Measurements from ENCODE around the gene ADGRV1.
"Not testable (repeated sequence)": the region's sequence is repeated elsewhere in the genome, so short reads cannot be mapped to it uniquely, and the experiment has no call there.

The ADGRV1 gene

GRCh38 chr5:90709323-90710155, 150.9 kb downstream of the ADGRV1 start:
- H3K27me3 Mint-ChIP-seq, result no peaks in the 10 kb centered on the region
- H3K36me3 Mint-ChIP-seq (ENCODE audit: low read depth), result no peaks in the 10 kb centered on the region
- intact Hi-C loops (cut with micrococcal nuclease), result loop anchor here (1.0 kb wide), 1 partner anchor 74 kb away; no protein-coding TSS in a partner anchor
- no peaks in the 10 kb centered on the region for H3K4me1 Mint-ChIP-seq (ENCODE audit: low read depth)
- no peaks in the 10 kb centered on the region for H3K9me3 Mint-ChIP-seq
- H3K27ac Mint-ChIP-seq, result no peak overlapping the region
- H3K4me3 Mint-ChIP-seq, result no peak overlapping the region

- Mint-ChIP-seq H3K4me3 (no peak overlapping the region), H3K36me3 (ENCODE audit: low read depth) (no peaks in the 10 kb centered on the region), H3K4me1 (ENCODE audit: low read depth) (no peaks in the 10 kb centered on the region), H3K27ac (no peak overlapping the region), H3K27me3 (no peaks in the 10 kb centered on the region), H3K9me3 (no peaks in the 10 kb centered on the region)
- intact Hi-C loops (cut with micrococcal nuclease), result no loop called here
Observed at GRCh38 chr5:90718387-90718786, 159.8 kb downstream of the ADGRV1 start.

- H3K36me3 Mint-ChIP-seq (ENCODE audit: low read depth), result no peaks in the 10 kb centered on the region
- peaks cover 39% of the 10 kb centered on the region for H3K9me3 Mint-ChIP-seq
- H3K4me1 Mint-ChIP-seq (ENCODE audit: low read depth), result no peaks in the 10 kb centered on the region
- no peaks in the 10 kb centered on the region for H3K27me3 Mint-ChIP-seq
- H3K4me3 Mint-ChIP-seq, result no peak overlapping the region
- intact Hi-C loops (cut with micrococcal nuclease), result no loop called here
- H3K27ac Mint-ChIP-seq, result no peak overlapping the region
Observed at GRCh38 chr5:90739567-90739966, 181.0 kb downstream of the ADGRV1 start.

GRCh38 chr5:90740244-90740799, 181.7 kb downstream of the ADGRV1 start:
- H3K4me3 Mint-ChIP-seq, result no peak overlapping the region
- H3K9me3 Mint-ChIP-seq, result peaks cover 39% of the 10 kb centered on the region
- no peaks in the 10 kb centered on the region for H3K4me1 Mint-ChIP-seq (ENCODE audit: low read depth)
- H3K27me3 Mint-ChIP-seq, result no peaks in the 10 kb centered on the region
- intact Hi-C loops (cut with micrococcal nuclease), result no loop called here
- no peaks in the 10 kb centered on the region for H3K36me3 Mint-ChIP-seq (ENCODE audit: low read depth)
- no peak overlapping the region for H3K27ac Mint-ChIP-seq

- Mint-ChIP-seq H3K36me3 (ENCODE audit: low read depth) (no peaks in the 10 kb centered on the region), H3K27ac (no peak overlapping the region), H3K4me1 (ENCODE audit: low read depth) (no peaks in the 10 kb centered on the region), H3K27me3 (no peaks in the 10 kb centered on the region), H3K4me3 (no peak overlapping the region), H3K9me3 (peaks cover 43% of the 10 kb centered on the region)
- intact Hi-C loops (cut with micrococcal nuclease), result no loop called here
Observed at GRCh38 chr5:90741022-90741564, 182.5 kb downstream of the ADGRV1 start.

- H3K4me3 Mint-ChIP-seq, result no peak overlapping the region
Observed at GRCh38 chr5:90746119-90746518, 187.5 kb downstream of the ADGRV1 start.

DNA sequence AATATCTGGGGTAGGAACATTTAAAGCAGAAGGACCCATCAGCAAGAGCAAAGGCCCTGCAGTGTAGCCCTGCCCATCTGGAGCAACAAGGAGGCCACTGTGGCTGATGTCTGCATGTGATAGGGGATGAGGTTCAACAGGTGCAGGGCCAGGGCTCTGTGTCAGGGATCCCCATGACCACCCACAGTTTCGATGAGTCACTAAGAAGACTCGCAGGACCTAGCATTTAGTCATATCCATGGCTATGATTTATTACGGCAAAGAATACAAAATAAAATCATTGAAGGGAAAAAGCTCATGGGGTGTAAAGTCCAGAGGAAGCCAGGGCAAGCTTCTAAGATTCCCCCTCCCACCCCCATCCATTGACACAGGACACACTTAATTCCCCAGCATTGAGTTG, 188.6 kb downstream of the ADGRV1 start:
- H3K9me3 Mint-ChIP-seq, result peaks cover 16% of the 10 kb centered on the region
- intact Hi-C loops (cut with micrococcal nuclease), result no loop called here
- no peaks in the 10 kb centered on the region for H3K4me1 Mint-ChIP-seq (ENCODE audit: low read depth)
- no peak overlapping the region for H3K4me3 Mint-ChIP-seq
- H3K27ac Mint-ChIP-seq, result no peak overlapping the region
- H3K27me3 Mint-ChIP-seq, result no peaks in the 10 kb centered on the region
- H3K36me3 Mint-ChIP-seq (ENCODE audit: low read depth), result no peaks in the 10 kb centered on the region

More at GRCh38 chr5:90746119-90746518, 187.5 kb downstream of the ADGRV1 start:
- intact Hi-C loops (cut with micrococcal nuclease), result no loop called here
- H3K9me3 Mint-ChIP-seq, result peaks cover 16% of the 10 kb centered on the region
- no peaks in the 10 kb centered on the region for H3K4me1 Mint-ChIP-seq (ENCODE audit: low read depth)
- H3K27ac Mint-ChIP-seq, result no peak overlapping the region
- H3K36me3 Mint-ChIP-seq (ENCODE audit: low read depth), result no peaks in the 10 kb centered on the region
- H3K27me3 Mint-ChIP-seq, result no peaks in the 10 kb centered on the region

DNA sequence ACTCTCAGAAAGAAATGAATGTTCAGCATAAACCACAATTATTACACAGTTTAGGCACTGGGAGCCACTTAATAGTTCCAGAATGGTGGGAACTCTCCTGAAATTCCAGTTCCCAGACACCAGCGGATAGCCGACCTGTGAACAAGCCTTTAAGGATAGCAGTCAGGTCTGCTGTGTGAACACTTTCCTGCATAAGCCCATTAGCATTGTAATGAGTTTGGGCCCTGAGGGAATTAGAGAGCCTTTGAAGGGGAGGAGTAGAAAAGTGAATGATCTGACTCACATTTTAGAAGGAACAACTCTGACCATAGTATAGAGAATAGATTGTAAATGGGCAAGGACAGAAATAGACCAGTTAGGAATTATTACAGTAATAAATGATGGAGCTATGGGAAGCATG, 189.1 kb downstream of the ADGRV1 start:
- Mint-ChIP-seq H3K4me3 (no peak overlapping the region), H3K9me3 (peaks cover 16% of the 10 kb centered on the region), H3K4me1 (ENCODE audit: low read depth) (no peaks in the 10 kb centered on the region), H3K27me3 (no peaks in the 10 kb centered on the region), H3K36me3 (ENCODE audit: low read depth) (no peaks in the 10 kb centered on the region), H3K27ac (no peak overlapping the region)
- intact Hi-C loops (cut with micrococcal nuclease), result no loop called here

GRCh38 chr5:90759119-90759518, 200.5 kb downstream of the ADGRV1 start:
- intact Hi-C loops (cut with micrococcal nuclease), result no loop called here
- H3K4me1 Mint-ChIP-seq (ENCODE audit: low read depth), result no peaks in the 10 kb centered on the region
- no peaks in the 10 kb centered on the region for H3K27me3 Mint-ChIP-seq
- no peak overlapping the region for H3K27ac Mint-ChIP-seq
- H3K36me3 Mint-ChIP-seq (ENCODE audit: low read depth), result no peaks in the 10 kb centered on the region
- H3K9me3 Mint-ChIP-seq, result no peaks in the 10 kb centered on the region
- H3K4me3 Mint-ChIP-seq, result no peak overlapping the region

- no peaks in the 10 kb centered on the region for H3K27me3 Mint-ChIP-seq
Observed at GRCh38 chr5:90767710-90768109, 209.1 kb downstream of the ADGRV1 start.

GRCh38 chr5:90770006-90770541, 211.5 kb downstream of the ADGRV1 start:
- H3K27ac Mint-ChIP-seq; intact Hi-C loops (cut with micrococcal nuclease); H3K4me1 Mint-ChIP-seq (ENCODE audit: low read depth); H3K36me3 Mint-ChIP-seq (ENCODE audit: low read depth); H3K4me3 Mint-ChIP-seq; H3K27me3 Mint-ChIP-seq: not testable (repeated sequence)
- H3K9me3 Mint-ChIP-seq, result peaks cover 14% of the 10 kb centered on the region

More at GRCh38 chr5:90767710-90768109, 209.1 kb downstream of the ADGRV1 start:
- Mint-ChIP-seq H3K9me3 (peaks cover 14% of the 10 kb centered on the region), H3K36me3 (ENCODE audit: low read depth) (no peaks in the 10 kb centered on the region), H3K4me1 (ENCODE audit: low read depth) (no peaks in the 10 kb centered on the region), H3K4me3 (no peak overlapping the region), H3K27ac (no peak overlapping the region)
- intact Hi-C loops (cut with micrococcal nuclease), result no loop called here

- Mint-ChIP-seq H3K9me3 (no peaks in the 10 kb centered on the region), H3K27ac (no peak overlapping the region), H3K36me3 (ENCODE audit: low read depth) (no peaks in the 10 kb centered on the region), H3K4me1 (ENCODE audit: low read depth) (no peaks in the 10 kb centered on the region), H3K27me3 (no peaks in the 10 kb centered on the region), H3K4me3 (no peak overlapping the region)
- intact Hi-C loops (cut with micrococcal nuclease), result no loop called here
Observed at GRCh38 chr5:90777959-90778358, 219.4 kb downstream of the ADGRV1 start.

DNA sequence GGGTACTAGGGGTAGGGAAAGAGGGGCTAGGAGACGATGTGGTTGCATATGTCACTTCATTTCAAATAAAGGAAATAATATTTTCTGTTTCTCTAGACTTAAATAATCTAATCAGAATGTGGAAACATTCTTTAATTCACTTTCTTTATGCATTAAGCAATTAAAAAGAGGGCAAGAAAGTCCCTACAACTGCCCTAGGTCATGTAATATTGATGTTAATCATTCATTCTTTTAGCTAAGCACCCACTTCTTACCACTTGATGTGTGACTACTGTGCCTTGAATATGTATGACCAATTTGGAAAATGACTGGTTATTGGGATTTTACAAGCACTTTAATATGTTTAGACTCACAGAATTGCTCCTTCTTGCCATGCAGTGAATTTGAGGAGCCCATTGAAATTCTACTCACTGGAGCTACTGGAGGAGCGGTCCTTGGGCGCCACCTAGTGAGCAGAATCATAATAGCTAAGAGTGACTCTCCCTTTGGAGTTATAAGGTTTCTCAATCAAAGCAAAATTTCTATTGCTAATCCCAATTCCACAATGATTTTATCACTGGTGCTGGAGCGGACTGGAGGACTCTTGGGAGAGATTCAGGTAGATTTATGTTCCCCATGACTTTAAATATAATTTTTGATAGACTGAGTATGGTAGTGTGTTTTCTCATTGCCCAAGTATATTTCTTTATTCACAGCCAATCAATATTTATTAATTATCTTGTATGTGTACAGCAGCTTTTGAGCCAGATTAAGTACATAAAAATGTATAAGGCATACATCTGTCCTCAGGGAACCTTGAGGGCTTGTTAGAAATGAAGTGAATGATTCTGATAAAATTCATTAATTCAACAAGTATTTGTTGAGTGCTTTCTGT, 225.1 kb downstream of the ADGRV1 start:
- Mint-ChIP-seq H3K27me3 (no peaks in the 10 kb centered on the region), H3K9me3 (no peaks in the 10 kb centered on the region), H3K36me3 (ENCODE audit: low read depth) (no peaks in the 10 kb centered on the region), H3K4me3 (no peak overlapping the region), H3K27ac (no peak overlapping the region), H3K4me1 (ENCODE audit: low read depth) (no peaks in the 10 kb centered on the region)
- intact Hi-C loops (cut with micrococcal nuclease), result loop anchor here (1.0 to 5.0 kb wide), 3 partner anchors 74 to 343 kb away; no protein-coding TSS in a partner anchor

All from dendritic cell treated with granulocyte-macrophage colony-stimulating factor and Interleukin-4, amounts not matched to agents 40 ng/mL and 50 ng/mL, for 4 days (primary cell).